C4-2B (cell line): Measurements from ENCODE around the gene BECN2.

ENCODE experiments used
- ZFX ChIP-seq: fragments of 450-650 bp; IDR thresholded peaks from 2 replicates; pipeline ENCODE4 v1.6.1; 2017
- TF ChIP-seq, protein P1 (sequence below): fragments of 450-650 bp; conservative IDR thresholded peaks from 2 replicates; pipeline ENCODE4 v1.5.1; 2017; ENCODE audit warnings: mild to moderate bottlenecking

DNA sequence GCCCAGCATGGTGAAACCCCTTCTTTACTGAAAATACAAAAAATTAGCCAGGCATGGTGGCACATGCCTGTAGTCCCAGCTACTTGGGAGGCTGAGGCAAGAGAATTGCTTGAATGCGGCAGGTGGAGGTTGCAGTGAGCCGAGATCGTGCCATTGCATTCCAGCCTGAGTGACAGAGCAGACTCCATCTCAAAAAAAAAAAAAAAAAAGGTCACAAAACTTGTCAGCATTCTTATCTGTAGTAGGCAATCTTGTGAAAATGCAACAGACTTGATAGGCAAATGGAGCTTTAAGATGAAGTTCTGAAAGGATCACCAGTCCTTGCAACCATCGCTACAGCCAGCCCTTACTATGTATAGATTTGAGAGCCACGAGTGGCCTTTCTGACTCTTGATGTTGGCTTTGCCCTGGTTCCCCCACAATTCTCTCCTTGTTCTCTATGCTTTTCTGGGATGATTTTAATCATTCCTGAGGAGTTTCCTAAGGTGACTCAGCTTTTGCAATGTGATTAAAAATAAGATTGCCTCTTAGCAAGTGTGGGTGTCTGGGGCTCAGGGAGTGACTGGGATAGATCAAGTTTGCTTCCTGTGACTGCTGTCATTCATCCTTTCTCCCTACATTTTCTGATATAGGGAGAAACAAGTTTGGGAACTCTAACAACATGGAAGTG lies 48.4 kb downstream of the BECN2 start:
- TF ChIP-seq, protein P1, sequence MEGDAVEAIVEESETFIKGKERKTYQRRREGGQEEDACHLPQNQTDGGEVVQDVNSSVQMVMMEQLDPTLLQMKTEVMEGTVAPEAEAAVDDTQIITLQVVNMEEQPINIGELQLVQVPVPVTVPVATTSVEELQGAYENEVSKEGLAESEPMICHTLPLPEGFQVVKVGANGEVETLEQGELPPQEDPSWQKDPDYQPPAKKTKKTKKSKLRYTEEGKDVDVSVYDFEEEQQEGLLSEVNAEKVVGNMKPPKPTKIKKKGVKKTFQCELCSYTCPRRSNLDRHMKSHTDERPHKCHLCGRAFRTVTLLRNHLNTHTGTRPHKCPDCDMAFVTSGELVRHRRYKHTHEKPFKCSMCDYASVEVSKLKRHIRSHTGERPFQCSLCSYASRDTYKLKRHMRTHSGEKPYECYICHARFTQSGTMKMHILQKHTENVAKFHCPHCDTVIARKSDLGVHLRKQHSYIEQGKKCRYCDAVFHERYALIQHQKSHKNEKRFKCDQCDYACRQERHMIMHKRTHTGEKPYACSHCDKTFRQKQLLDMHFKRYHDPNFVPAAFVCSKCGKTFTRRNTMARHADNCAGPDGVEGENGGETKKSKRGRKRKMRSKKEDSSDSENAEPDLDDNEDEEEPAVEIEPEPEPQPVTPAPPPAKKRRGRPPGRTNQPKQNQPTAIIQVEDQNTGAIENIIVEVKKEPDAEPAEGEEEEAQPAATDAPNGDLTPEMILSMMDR: no peak
- TF ChIP-seq ZFX: no peak
